HEK293 (cell line): ENCODE data around the gene CFAP299.

ENCODE experiments used
- CTCF ChIP-seq: fragments of 450-650 bp; formaldehyde crosslinking; IDR thresholded peaks from 2 replicates; pipeline ENCODE4 v1.5.1; 2016; ENCODE audit warnings: missing biosample characterization, missing genetic modification characterization
- RBAK ChIP-seq: fragments of 450-650 bp; formaldehyde crosslinking; IDR thresholded peaks from 2 replicates; pipeline ENCODE4 v1.5.1; 2016; ENCODE audit warnings: missing biosample characterization, missing genetic modification characterization
- SP2 ChIP-seq: fragments of 450-650 bp; formaldehyde crosslinking; IDR thresholded peaks from 2 replicates; pipeline ENCODE4 v1.5.1; 2016; ENCODE audit warnings: missing biosample characterization, missing genetic modification characterization
- YY1 ChIP-seq: fragments of 450-650 bp; formaldehyde crosslinking; IDR thresholded peaks from 2 replicates; pipeline ENCODE4 v1.5.1; 2018; ENCODE audit warnings: missing biosample characterization, missing genetic modification characterization
- ZEB2 ChIP-seq: fragments of 450-650 bp; formaldehyde crosslinking; IDR thresholded peaks from 2 replicates; pipeline ENCODE4 v1.5.1; 2016; ENCODE audit warnings: missing biosample characterization, missing genetic modification characterization
- ZNF146 ChIP-seq: fragments of 450-650 bp; formaldehyde crosslinking; IDR thresholded peaks from 2 replicates; pipeline ENCODE4 v1.5.1; 2016; ENCODE audit warnings: missing biosample characterization, missing genetic modification characterization
- ZNF600 ChIP-seq: fragments of 450-650 bp; formaldehyde crosslinking; IDR thresholded peaks from 2 replicates; pipeline ENCODE4 v1.5.1; 2016; ENCODE audit warnings: missing biosample characterization, missing genetic modification characterization
- ZNF707 ChIP-seq: fragments of 450-650 bp; formaldehyde crosslinking; IDR thresholded peaks from 2 replicates; pipeline ENCODE4 v1.5.1; 2016; ENCODE audit warnings: missing biosample characterization, missing genetic modification characterization
- ZSCAN18 ChIP-seq: fragments of 450-650 bp; formaldehyde crosslinking; IDR thresholded peaks from 2 replicates; pipeline ENCODE4 v1.5.1; 2016; ENCODE audit warnings: missing biosample characterization, missing genetic modification characterization
- ZSCAN30 ChIP-seq: fragments of 450-650 bp; IDR thresholded peaks from 2 replicates; pipeline ENCODE4 v1.5.1; 2018; ENCODE audit warnings: missing biosample characterization, mild to moderate bottlenecking, missing genetic modification characterization, moderate library complexity

GRCh38 chr4:80611678-80611979, 276.1 kb downstream of the CFAP299 start:
- TF ChIP-seq RBAK (no peak), SP2 (tag by site-specific recombination) (no peak), ZSCAN30 (no peak), CTCF (tag by site-specific recombination) (no peak), YY1 (tag by site-specific recombination) (no peak), ZSCAN18 (tag by site-specific recombination) (no peak), ZNF146 (tag by site-specific recombination) (no peak), ZNF707 (tag by site-specific recombination) (no peak), ZEB2 (no peak), ZNF600 (tag by site-specific recombination) (no peak)
